COLO668 (cell line): Measurements from ENCODE around the gene SAMSN1.
"Not testable (repeated sequence)": the region's sequence is repeated elsewhere in the genome, so short reads cannot be mapped to it uniquely, and the experiment has no call there.

Source experiments
- DNase-seq: peaks from one replicate; lab custom pipeline; 2025; ENCODE audit not compliant: unreplicated experiment; lab: John Stamatoyannopoulos, UW

SAMSN1 gene

GRCh38 chr21:14567331-14568279 lies 21.5 kb upstream of the SAMSN1 start:
- DNase-seq = no peak

GRCh38 chr21:14566894-14567293 lies 20.8 kb upstream of the SAMSN1 start:
- DNase-seq = no peak

GRCh38 chr21:14562959-14563358 lies 16.8 kb upstream of the SAMSN1 start:
- DNase-seq = no peak

- DNase-seq = no peak
These were observed 14.4 kb upstream of the SAMSN1 start for GRCh38 chr21:14560555-14560954.

- DNase-seq = no peak
These were observed 14.0 kb upstream of the SAMSN1 start for GRCh38 chr21:14560139-14560538.

GRCh38 chr21:14559102-14559501 lies 13.0 kb upstream of the SAMSN1 start:
- no peak for DNase-seq

GRCh38 chr21:14557413-14557812 lies 11.3 kb upstream of the SAMSN1 start:
- DNase-seq = no peak

- no peak for DNase-seq
These were observed 8.8 kb upstream of the SAMSN1 start for GRCh38 chr21:14554948-14555347.

- no peak for DNase-seq
These were observed 7.3 kb upstream of the SAMSN1 start for GRCh38 chr21:14553422-14553821.

GRCh38 chr21:14551741-14552140 lies 5.6 kb upstream of the SAMSN1 start:
- no peak for DNase-seq

GRCh38 chr21:14550135-14550534 lies 4.0 kb upstream of the SAMSN1 start:
- no peak for DNase-seq

- DNase-seq = no peak
These were observed 2.7 kb upstream of the SAMSN1 start for GRCh38 chr21:14548779-14549178.

GRCh38 chr21:14547834-14548513 lies 1.9 kb upstream of the SAMSN1 start:
- no peak for DNase-seq

- not testable (repeated sequence) for DNase-seq
These were observed 604 bp upstream of the SAMSN1 start for GRCh38 chr21:14546719-14547118.

GRCh38 chr21:14543983-14544382 lies 2.1 kb downstream of the SAMSN1 start:
- DNase-seq = no peak

- DNase-seq = no peak
These were observed 3.5 kb downstream of the SAMSN1 start for GRCh38 chr21:14542638-14543037.

GRCh38 chr21:14541841-14542490 lies 4.1 kb downstream of the SAMSN1 start:
- DNase-seq = no peak

- DNase-seq = no peak
These were observed 7.6 kb downstream of the SAMSN1 start for GRCh38 chr21:14538483-14538882.

GRCh38 chr21:14536929-14537328 lies 9.2 kb downstream of the SAMSN1 start:
- no peak for DNase-seq

GRCh38 chr21:14535702-14536101 lies 10.4 kb downstream of the SAMSN1 start:
- no peak for DNase-seq

- DNase-seq = no peak
These were observed 12.4 kb downstream of the SAMSN1 start for GRCh38 chr21:14533499-14534428.
